CD14-positive monocyte (primary cell): Measurements from ENCODE around the gene RTN4RL1. TPM values are rescaled to one million over a fixed set of nuclear protein-coding genes. Genes with fewer than 3 reads are reported as not detected.
A peak's percentile ranks its signal among the peaks of the same experiment; 100 is the strongest.

Experiments
- DNase-seq, 3 donors: peaks; one replicate each; pipeline ENCODE4 v3.0.0-alpha.2; 2011 to 2022
- H2AFZ ChIP-seq: 2 replicates; pipeline ENCODE4 v1.6.0; 2012; ENCODE audit warnings: mild to moderate bottlenecking, low read depth, low read length, inconsistent platforms; ENCODE audit not compliant: insufficient read depth, poor library complexity, severe bottlenecking
- H3K27ac ChIP-seq, 2 donors: 1 replicate in 1 of 2; 2 replicates in 1 of 2; pipeline ENCODE4 v1.5.1; 2012 to 2013; ENCODE audit warnings: low read length in 2 of 2, control low read depth in 1 of 2, inconsistent platforms in 1 of 2, low read depth in 1 of 2, mild to moderate bottlenecking in 1 of 2
- H3K27me3 ChIP-seq, 2 donors: one replicate each; pipeline versions ENCODE4 v1.6.0 to v1.6.1; 2011 to 2013; ENCODE audit warnings: low read length in 2 of 2; ENCODE audit not compliant: control insufficient read depth in 2 of 2, insufficient read depth in 2 of 2
- H3K36me3 ChIP-seq, 2 donors: replicated peaks in 1 of 2; 1 replicate in 1 of 2; 2 replicates in 1 of 2; pipeline versions ENCODE4 v1.5.1 to v1.6.1; 2012 to 2013; ENCODE audit warnings: low read length in 2 of 2, control low read depth in 1 of 2, inconsistent platforms in 1 of 2, mild to moderate bottlenecking in 1 of 2; ENCODE audit not compliant: insufficient read depth in 2 of 2, control insufficient read depth in 1 of 2
- H3K4me1 ChIP-seq, 2 donors: 1 replicate in 1 of 2; 2 replicates in 1 of 2; pipeline versions ENCODE4 v1.5.1 to v1.6.1; 2012 to 2013; ENCODE audit warnings: low read length in 2 of 2, control low read depth in 1 of 2, inconsistent platforms in 1 of 2, mild to moderate bottlenecking in 1 of 2, moderate library complexity in 1 of 2; ENCODE audit not compliant: insufficient read depth in 2 of 2, control insufficient read depth in 1 of 2
- H3K4me2 ChIP-seq: replicated peaks from 2 replicates; pipeline ENCODE3; 2012; ENCODE audit warnings: low read length, moderate library complexity, mild to moderate bottlenecking; ENCODE audit not compliant: poor library complexity, severe bottlenecking; ENCODE audit errors: extremely low read depth
- H3K4me3 ChIP-seq, 3 experiments: fragments of 200-600 bp in 1 of 3; sonication (generic) in 1 of 3; replicated peaks in 1 of 3; 1 replicate in 2 of 3; 2 replicates in 1 of 3; pipeline ENCODE4 v1.5.1; 2011 to 2013; ENCODE audit warnings: low read length in 3 of 3, mild to moderate bottlenecking in 3 of 3, control low read depth in 2 of 3, low read depth in 2 of 3, inconsistent platforms in 1 of 3, moderate library complexity in 1 of 3
- H3K79me2 ChIP-seq: 2 replicates; pipeline ENCODE4 v1.6.0; 2012; ENCODE audit warnings: mild to moderate bottlenecking, control low read depth, inconsistent platforms, low read length, moderate library complexity; ENCODE audit not compliant: insufficient read depth
- H3K9ac ChIP-seq: 2 replicates; pipeline ENCODE4 v1.6.0; 2017; ENCODE audit warnings: low read length, mild to moderate bottlenecking; ENCODE audit not compliant: insufficient read depth, poor library complexity, severe bottlenecking
- H3K9me3 ChIP-seq, 2 donors: replicated peaks in 1 of 2; 1 replicate in 1 of 2; 2 replicates in 1 of 2; pipeline versions ENCODE4 v1.5.1 to v1.6.1; 2012 to 2013; ENCODE audit warnings: low read length in 2 of 2, control low read depth in 1 of 2; ENCODE audit not compliant: control insufficient read depth in 1 of 2, insufficient read depth in 1 of 2
- H4K20me1 ChIP-seq: 2 replicates; pipeline ENCODE4 v1.6.0; 2012; ENCODE audit warnings: mild to moderate bottlenecking, low read length, control low read depth, moderate library complexity; ENCODE audit not compliant: insufficient read depth
- H3K27ac Mint-ChIP-seq, 7 donors: one replicate each; pipeline ENCODE4 v1.8.0; 2020; ENCODE audit warnings: mild to moderate bottlenecking in 7 of 7, mixed read lengths in 7 of 7, moderate library complexity in 6 of 7, inconsistent platforms in 2 of 7
- H3K27me3 Mint-ChIP-seq, 3 donors: one replicate each; pipeline ENCODE4 v1.8.0; 2021 to 2022; ENCODE audit warnings: low read depth in 3 of 3, mild to moderate bottlenecking in 3 of 3, mixed read lengths in 3 of 3, moderate library complexity in 3 of 3, inconsistent platforms in 1 of 3
- H3K36me3 Mint-ChIP-seq, 2 donors: one replicate each; pipeline ENCODE4 v1.8.0; 2020; ENCODE audit warnings: mixed read lengths in 2 of 2, inconsistent platforms in 1 of 2, mild to moderate bottlenecking in 1 of 2
- H3K4me1 Mint-ChIP-seq: one replicate; pipeline ENCODE4 v1.8.0; 2020; ENCODE audit warnings: mild to moderate bottlenecking, mixed read lengths
- H3K4me3 Mint-ChIP-seq, 2 donors: one replicate each; pipeline ENCODE4 v1.8.0; 2020; ENCODE audit warnings: mild to moderate bottlenecking in 2 of 2, mixed read lengths in 2 of 2, moderate library complexity in 1 of 2
- H3K9me3 Mint-ChIP-seq, 7 donors: one replicate each; pipeline ENCODE4 v1.8.0; 2020 to 2022; ENCODE audit warnings: mixed read lengths in 7 of 7, mild to moderate bottlenecking in 6 of 7, moderate library complexity in 6 of 7, inconsistent platforms in 2 of 7
- CTCF ChIP-seq: fragments of 200-600 bp; IDR thresholded peaks from one replicate; pipeline ENCODE4 v1.8.0; 2022; ENCODE audit warnings: antibody characterized with exemption, mild to moderate bottlenecking
- WGBS: methylation state at CpG from one replicate; pipeline ENCODE4 v1.1.5; 2013; ENCODE audit warnings: missing lambda C conversion rate; ENCODE audit not compliant: insufficient coverage; 5-methylcytosine and 5-hydroxymethylcytosine counted together
- intact Hi-C, 2 donors: fragments of 100-400 bp; cut with micrococcal nuclease; formaldehyde crosslinking; loops; one replicate each; pipeline versions ENCODE4 v1.15.0 to v1.15.1; 2023
- polyA plus RNA-seq, 3 donors: library from polyadenylated mRNA; depleted of rRNA in 1 of 3; unstranded in 2 of 3; stranded (reverse) in 1 of 3; fragments of 300-500 nt in 2 of 3; fragments of >200 nt in 1 of 3; fragmentation: Illumina TruSeq in 2 of 3; gene quantifications; 1 replicate in 2 of 3; 2 replicates in 1 of 3; pipeline ENCODE4 v1.2.3, GENCODE V29; 2012 to 2021

Gene RTN4RL1
- polyA plus RNA-seq, 3 donors, result 0.07 to 0.29 (median 0.11) TPM

DNA sequence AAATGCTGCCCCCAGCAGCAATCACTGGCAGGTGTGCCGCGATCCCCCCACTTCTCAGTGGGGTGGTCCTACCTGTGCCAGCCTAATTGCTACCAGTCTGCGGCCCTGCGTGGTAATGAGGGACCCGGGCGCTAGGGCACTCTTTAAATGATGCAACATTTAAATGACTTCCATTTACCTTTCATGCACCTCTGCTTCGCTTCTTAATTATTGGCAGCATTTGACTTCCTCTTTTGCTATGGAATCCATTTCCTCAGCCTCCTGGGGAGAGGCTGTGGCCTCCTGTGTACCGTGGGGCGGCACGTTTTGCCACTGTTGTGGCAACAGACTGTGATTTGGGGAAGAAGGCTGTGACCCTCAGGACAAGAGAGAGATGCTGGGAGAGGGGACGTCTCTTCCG is 109.2 kb downstream of the RTN4RL1 start:
- no peaks in the 10 kb centered on the region for H3K36me3 ChIP-seq
- H3K9me3 ChIP-seq, result no peaks in the 10 kb centered on the region
- no peaks in the 10 kb centered on the region for H3K4me1 ChIP-seq
- H3K9ac ChIP-seq, result no peak overlapping the region
- no peaks in the 10 kb centered on the region for H4K20me1 ChIP-seq
- DNase-seq, result no peak
- H2AFZ ChIP-seq, result no peak overlapping the region
- Mint-ChIP-seq H3K27ac (no peak overlapping the region), H3K4me3 (peak overlapping the region in 1 of 2 donors; percentile 64), H3K4me1 (peaks cover 4% of the 10 kb centered on the region), H3K36me3 (no peaks in the 10 kb centered on the region), H3K27me3 (peaks cover 18 to 38% (median 30%) of the 10 kb centered on the region in 3 donors), H3K9me3 (peaks cover 0 to 1% (median 0%) of the 10 kb centered on the region in 7 donors)
- TF ChIP-seq CTCF, result no peak
- intact Hi-C loops, result loop anchor here in 1 of 2 donors (10.0 kb wide), 1 partner anchor 829 kb away; the partner anchor contains the start of gene CCDC92B
- no peak overlapping the region for H3K27ac ChIP-seq
- no peaks in the 10 kb centered on the region for H3K79me2 ChIP-seq
- peaks cover 0 to 4% of the 10 kb centered on the region in 2 donors for H3K27me3 ChIP-seq
- H3K4me2 ChIP-seq, result no peak overlapping the region
- WGBS, result 31% methylated on average over 9 of the region's 12 CpGs
- no peak overlapping the region for H3K4me3 ChIP-seq

- peaks cover 4% of the 10 kb centered on the region for H3K4me1 Mint-ChIP-seq
- no peak overlapping the region for H3K9ac ChIP-seq
- peaks cover 24 to 49% (median 40%) of the 10 kb centered on the region in 3 donors for H3K27me3 Mint-ChIP-seq
- H3K9me3 Mint-ChIP-seq, result peaks cover 0 to 1% (median 0%) of the 10 kb centered on the region in 7 donors
- intact Hi-C loops, result loop anchor here in 1 of 2 donors (10.0 kb wide), 1 partner anchor 830 kb away; the partner anchor contains the start of gene CCDC92B
- no peak overlapping the region for H3K4me3 Mint-ChIP-seq
- no peak overlapping the region for H3K4me2 ChIP-seq
- peaks cover 5 to 14% of the 10 kb centered on the region in 2 donors for H3K27me3 ChIP-seq
- no peaks in the 10 kb centered on the region for H3K36me3 ChIP-seq
- no peaks in the 10 kb centered on the region for H3K79me2 ChIP-seq
- 71% methylated on average over 4 of the region's 8 CpGs for WGBS
- no peaks in the 10 kb centered on the region for H4K20me1 ChIP-seq
- no peak overlapping the region for H2AFZ ChIP-seq
- H3K4me1 ChIP-seq, result no peaks in the 10 kb centered on the region
- DNase-seq, result no peak
- H3K36me3 Mint-ChIP-seq, result no peaks in the 10 kb centered on the region
- no peaks in the 10 kb centered on the region for H3K9me3 ChIP-seq
- no peak overlapping the region for H3K27ac ChIP-seq
- H3K4me3 ChIP-seq, result no peak overlapping the region
- H3K27ac Mint-ChIP-seq, result no peak overlapping the region
- no peak for TF ChIP-seq CTCF
These were observed 110.5 kb downstream of the RTN4RL1 start for GRCh38 chr17:1914661-1915083.
